ENCODE results near the gene SEMA4B. TPM values are rescaled to one million over a fixed set of nuclear protein-coding genes. Genes with fewer than 3 reads are reported as not detected.

Gene SEMA4B
- total and polyA plus RNA-seq, 9 of the 15 experiments (the other 6 are each of a cell fraction or from before 2014, with no cell fraction given) = 1.3 to 33.6 (median 11.0) TPM

GRCh38 chr15:90188914-90189748, 12.0 kb upstream of the SEMA4B start (continued):
- TF ChIP-seq HSF4 (CRISPR knock-in tag; IDR thresholded peaks at IDR 0.05; ENCODE audit: borderline replicate concordance) (no peak), VEZF1 (CRISPR knock-in tag; IDR thresholded peaks at IDR 0.05) (peak; percentile 41; the same call in 1 of the 2 replicates), NR2F6 (CRISPR knock-in tag; IDR thresholded peaks at IDR 0.05) (no peak), ZBTB1 (CRISPR knock-in tag; IDR thresholded peaks at IDR 0.05; ENCODE audit: borderline replicate concordance, low read depth) (no peak), POLR2B (IDR thresholded peaks at IDR 0.05; ENCODE audit: low read depth, partially characterized antibody) (peak; percentile 39), OTX1 (CRISPR knock-in tag; IDR thresholded peaks at IDR 0.05) (peak; percentile 94; the same call in 1 of the 2 replicates), PATZ1 (CRISPR knock-in tag; IDR thresholded peaks at IDR 0.05; ENCODE audit: borderline replicate concordance) (no peak), CTCFL (IDR thresholded peaks at IDR 0.05; ENCODE audit: borderline replicate concordance, insufficient read depth, low read depth, low read length, poor library complexity, severe bottlenecking) (no peak), TBL1XR1 (IDR thresholded peaks at IDR 0.05; ENCODE audit: low read length in 2 of 2) (no peak), SMARCE1 (IDR thresholded peaks at IDR 0.05) (peak; percentile 89), SAFB2 (IDR thresholded peaks at IDR 0.05; ENCODE audit: borderline replicate concordance, low read depth, low read length, severe bottlenecking) (no peak), MITF (IDR thresholded peaks at IDR 0.05) (no peak), ZNF589 (CRISPR knock-in tag; IDR thresholded peaks at IDR 0.05; ENCODE audit: low read depth) (no peak), ZKSCAN8 (CRISPR knock-in tag; IDR thresholded peaks at IDR 0.05) (no peak), TEAD4 (IDR thresholded peaks at IDR 0.05; ENCODE audit: low read length) (no peak), TEAD4 (CRISPR knock-in tag; IDR thresholded peaks at IDR 0.05; ENCODE audit: borderline replicate concordance) (no peak)
